ENCODE measurements around the gene TTLL7. TPM values are rescaled to one million over a fixed set of nuclear protein-coding genes. Genes with fewer than 3 reads are reported as not detected.

Gene TTLL7
- polyA plus RNA-seq, 4 donors, result 2.8 to 4.4 (median 3.6) TPM

DNA sequence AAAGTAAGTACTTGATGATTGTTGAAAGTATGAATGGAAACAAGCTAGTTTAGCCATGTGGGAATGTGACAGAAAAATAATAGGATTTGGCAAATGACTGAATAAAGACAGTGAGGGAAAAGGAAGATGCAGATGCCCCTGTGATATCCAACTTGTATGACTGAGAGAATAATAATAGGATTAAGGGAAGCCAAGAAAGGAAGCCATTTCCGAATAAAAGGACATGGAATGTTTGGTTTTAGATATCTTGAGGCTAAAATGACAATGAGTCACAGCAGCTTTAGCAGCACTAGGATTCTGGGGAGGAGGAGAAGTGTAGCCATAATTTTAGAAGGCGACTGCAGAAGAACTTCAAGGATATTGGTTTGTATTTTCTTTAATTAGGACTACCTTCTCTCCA lies 109.2 kb downstream of the TTLL7 start:
- DNase-seq (ENCODE audit: low read depth in 4 of 4, low spot score in 3 of 4), result no peak

DNA sequence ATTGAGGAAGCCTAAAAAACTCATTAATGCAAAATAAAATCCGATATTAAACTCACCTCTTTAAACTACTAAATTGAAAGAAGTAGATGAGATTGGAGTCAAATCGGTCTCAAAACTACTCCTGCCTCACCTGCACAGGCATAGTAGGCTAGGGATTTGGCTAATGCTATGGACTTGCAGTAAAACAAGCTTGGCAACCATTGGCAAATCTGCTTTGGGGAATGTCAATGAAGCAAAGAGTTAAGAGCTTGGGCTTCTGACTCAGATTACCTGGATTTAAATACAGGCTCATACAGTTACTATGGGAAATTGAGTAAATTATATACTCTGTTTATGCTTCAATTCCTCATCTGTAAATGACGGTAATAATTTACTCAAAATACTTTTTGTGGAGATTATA lies 111.4 kb downstream of the TTLL7 start:
- DNase-seq (ENCODE audit: low read depth in 4 of 4, low spot score in 3 of 4), result no peak

DNA sequence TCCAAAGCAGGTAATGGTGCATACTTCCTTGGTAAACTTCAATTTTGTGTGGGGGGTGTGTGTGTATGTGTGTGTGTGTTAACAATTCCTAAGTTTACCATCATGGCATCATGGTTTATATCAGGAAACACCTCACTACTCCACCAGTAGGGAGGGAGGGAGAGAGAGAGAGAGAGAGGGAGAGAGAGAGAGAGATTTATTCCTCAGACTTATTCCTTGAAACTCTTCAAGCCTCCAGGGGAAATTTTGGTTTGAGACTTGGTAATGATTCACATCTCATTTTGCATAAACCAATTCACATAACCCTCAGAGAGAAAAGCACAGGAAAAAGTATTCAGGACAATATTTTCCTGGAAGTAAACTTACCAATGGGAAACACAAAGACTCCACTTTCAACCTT lies 115.0 kb downstream of the TTLL7 start:
- DNase-seq (ENCODE audit: low read depth in 4 of 4, low spot score in 3 of 4), result no peak

DNA sequence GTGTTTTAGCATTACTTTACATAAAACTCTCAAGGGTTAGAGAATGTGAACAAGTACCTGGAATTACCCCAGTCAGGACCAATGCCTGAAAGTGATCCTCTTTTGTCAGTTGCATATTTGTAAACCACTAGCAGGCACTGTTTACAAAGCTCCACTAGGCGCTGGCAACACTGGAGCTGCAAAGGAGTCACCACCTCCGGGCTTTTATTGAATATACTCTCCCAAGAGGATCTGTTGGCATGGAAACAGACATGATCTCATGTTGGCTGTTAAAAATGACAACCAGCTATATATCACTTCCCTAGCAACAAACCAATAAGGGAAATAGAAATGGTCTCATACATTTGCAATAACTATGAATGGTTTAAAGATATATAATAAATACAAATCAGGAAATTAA lies 116.0 kb downstream of the TTLL7 start:
- DNase-seq (ENCODE audit: low read depth in 4 of 4, low spot score in 3 of 4), result no peak

DNA sequence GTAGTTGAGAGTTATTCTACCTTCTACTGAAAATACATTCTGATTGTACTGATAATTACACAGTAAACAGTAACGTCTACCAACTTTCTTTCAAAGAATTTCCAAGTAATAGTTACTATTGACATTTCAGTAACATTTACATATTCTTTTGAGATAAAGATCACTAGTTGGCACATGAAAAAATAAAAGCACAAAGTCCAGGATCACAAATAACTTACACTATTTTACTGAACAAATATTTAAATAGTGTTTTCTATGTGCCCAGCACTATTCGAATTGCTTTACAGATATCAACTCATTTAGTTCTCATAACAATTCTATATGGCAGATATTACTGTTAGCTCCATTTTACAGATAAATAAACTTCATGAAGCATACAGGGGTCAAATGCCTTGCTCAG lies 126.4 kb downstream of the TTLL7 start:
- no peak for DNase-seq (ENCODE audit: low read depth in 4 of 4, low spot score in 3 of 4)

DNA sequence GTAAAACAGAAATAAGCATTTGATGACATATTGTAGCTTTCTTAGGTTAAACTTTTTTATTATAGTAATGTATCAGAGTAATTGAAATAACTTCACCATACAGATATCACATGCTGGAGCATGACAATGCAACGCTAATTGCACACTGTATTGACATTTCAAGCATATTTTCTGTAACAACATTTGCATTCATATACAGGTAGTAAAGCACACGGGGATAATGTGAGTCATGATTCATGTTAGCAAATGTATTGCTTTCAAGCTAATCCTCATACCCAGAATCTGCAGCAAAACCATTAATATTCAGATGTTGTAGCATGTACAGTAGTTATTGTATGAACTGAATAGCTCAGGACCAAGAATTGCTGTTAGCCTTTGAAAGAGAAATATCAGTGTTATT lies 133.9 kb downstream of the TTLL7 start:
- no peak for DNase-seq (ENCODE audit: low read depth in 4 of 4, low spot score in 3 of 4)

DNA sequence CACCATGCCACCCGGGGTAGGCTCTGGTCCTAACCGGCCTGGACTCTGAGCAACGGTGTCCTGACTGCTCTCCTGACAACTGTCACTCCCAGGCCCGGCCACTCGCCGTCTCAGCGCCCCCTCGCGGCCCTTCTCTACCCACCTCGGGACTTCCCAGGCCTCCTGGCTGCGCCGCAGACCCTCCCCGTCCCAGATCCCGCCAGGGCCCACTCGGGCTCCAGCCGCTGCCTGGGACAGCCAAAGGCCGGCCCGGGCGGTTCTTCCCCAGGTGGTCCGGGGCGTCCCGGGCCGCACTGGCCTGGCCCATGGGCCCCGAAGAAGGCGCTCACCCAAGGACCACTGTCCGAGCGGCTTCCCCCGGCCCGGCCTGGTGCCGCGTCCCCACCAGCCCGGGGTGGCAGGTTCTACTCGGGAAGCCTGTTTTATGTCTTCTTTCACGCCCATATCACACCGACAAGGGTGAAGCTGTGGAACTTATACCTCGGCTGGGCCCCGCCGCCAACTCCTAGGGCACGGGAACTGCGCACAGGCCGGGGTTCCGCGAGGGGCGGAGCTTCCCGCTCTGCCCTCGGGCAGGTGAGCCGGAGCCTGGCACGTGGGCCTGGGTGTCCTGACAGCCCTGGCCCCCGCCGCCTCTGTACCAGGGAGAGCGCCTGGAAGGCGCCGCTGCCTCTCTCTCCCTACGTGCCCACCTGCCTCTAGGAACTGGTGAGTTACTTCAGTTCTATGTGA lies 138.3 kb downstream of the TTLL7 start:
- DNase-seq (ENCODE audit: low read depth in 4 of 4, low spot score in 3 of 4), result peak; percentile 47 to 59 (median 51)

DNA sequence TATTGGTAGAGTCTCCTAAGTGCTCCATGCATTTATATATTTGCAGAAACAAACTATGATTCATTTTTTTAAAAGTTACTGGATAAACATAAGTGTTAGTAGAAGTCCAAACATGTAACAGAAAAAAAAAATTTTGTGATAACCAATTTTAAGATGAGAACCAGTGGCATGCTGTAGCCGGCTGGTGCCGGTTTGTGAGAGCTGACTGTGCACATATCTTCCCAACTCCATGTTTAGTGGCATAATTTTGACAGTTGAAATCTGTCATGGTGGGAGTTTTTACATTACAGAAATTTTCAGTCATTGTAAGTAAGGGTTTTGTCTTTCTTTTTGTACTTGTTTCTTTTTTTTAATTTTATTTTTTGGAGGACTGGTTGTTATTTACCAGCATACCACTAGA lies 141.2 kb downstream of the TTLL7 start:
- DNase-seq (ENCODE audit: low read depth in 4 of 4, low spot score in 3 of 4), result no peak

DNA sequence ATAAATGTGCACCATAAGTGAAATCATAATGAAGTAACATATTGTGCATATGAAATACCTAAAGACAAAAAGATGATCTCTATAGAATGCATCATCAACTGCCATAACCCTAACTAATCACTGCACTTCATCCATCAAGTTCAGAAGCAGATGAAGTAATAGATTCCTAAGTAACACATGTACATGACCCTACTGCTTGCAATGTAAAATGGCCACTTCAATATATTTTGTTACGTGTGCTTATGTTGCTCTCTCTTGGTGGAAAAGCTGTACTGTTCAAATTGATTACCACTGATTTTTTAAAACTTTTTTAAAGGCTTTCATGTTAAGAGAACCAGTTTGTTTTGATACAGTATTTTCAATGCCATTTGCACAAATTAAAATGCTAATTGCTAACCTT lies 141.8 kb downstream of the TTLL7 start:
- DNase-seq (ENCODE audit: low read depth in 4 of 4, low spot score in 3 of 4), result peak in 3 of 4 donors; percentile 25 to 39 (median 26)

DNA sequence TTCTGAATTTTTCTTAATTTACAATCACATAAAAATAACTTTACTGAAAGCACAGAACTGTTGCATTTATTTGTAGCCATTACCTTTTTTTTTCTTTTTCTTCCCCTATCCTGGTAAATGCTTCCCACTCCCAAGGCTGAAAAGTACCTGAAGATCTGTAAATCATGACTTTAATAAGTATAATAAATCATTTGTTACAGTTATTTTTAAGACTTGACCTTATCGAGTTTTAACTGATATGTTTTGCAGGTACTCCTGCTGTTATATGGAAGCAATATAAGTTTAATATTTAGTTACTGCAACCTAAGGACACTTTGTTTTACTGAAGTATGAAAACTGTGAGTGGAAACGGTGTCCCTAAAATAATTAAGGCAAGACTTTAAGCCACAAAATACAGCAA lies 142.6 kb downstream of the TTLL7 start:
- DNase-seq (ENCODE audit: low read depth in 4 of 4, low spot score in 3 of 4), result no peak

DNA sequence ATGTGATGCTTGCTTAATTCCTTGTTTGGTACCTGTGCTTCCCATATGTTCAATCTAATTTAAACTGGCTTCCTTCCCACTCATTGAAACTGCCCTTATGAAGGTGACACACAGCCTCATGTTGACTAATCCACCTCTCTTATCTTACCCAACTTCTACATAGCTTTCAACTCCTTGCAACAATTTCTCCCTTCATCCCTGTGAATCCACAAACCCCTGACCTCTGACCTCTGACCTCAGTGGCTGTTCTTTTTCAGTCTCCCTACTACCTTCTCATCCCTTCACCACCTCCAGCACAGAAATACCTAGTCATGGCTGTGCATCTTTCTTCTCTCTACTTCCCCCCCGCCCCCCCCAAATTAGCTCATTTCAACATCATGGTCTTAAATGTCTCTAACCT lies 144.5 kb downstream of the TTLL7 start:
- no peak for DNase-seq (ENCODE audit: low read depth in 4 of 4, low spot score in 3 of 4)

DNA sequence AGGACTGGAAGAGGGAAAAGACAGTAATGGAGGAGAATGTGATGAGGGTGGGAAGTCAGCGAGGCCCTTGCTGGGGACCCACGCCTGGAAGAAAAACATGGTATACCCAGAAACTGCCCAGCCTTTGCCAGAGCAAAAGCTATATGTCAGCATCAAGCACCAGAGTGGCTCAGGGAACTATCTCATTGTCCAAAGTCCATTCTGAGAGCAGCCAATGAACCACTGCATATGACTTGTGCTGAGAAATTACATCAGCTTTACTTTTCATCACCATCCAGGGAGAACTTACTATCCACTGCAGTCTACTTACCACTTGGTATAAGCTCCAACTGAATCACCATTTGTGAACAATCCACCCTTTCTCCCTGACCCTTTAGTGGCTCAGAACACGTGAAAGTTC lies 148.1 kb downstream of the TTLL7 start:
- no peak for DNase-seq (ENCODE audit: low read depth in 4 of 4, low spot score in 3 of 4)

DNA sequence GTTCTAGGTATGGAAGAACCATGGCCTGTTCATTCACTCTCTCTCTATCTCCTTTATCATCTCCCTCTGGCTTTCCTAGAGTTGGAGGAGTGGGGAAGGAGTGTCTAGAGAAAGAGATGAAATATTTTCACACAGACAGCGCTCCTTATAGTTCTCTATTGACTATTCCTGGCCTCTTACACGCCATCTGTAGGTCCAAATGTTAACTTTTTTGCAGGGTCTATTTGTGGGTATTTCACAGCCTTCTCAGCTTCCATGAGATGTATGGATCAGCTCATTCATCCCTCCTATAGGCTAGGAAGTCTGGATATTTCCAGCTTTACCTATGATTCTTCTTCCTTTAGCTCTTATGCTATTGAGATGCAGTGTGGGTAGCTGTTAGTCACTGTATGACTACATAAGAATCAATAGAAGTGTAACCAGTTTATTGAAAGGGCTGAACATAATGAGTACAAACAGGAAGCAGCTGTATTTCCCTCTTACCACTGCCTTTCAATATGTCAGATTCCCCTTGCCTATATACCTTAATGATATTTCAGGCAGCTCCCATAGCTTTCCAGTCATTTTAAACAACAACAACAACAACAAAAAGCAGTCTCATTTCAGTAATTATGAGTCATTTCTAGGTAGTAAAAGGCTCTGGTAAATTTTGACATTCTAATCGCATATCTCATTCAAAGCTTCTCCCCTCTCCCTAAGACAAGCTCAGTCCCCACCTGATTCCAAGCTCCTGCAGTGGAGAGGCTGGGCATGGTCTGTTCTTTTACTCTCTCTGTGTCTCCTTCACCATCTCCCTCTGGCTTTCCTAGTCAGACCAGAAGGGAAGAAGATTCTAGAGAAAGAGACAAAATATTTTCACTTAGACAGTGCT lies 149.5 kb downstream of the TTLL7 start:
- no peak for DNase-seq (ENCODE audit: low read depth in 4 of 4, low spot score in 3 of 4)

DNA sequence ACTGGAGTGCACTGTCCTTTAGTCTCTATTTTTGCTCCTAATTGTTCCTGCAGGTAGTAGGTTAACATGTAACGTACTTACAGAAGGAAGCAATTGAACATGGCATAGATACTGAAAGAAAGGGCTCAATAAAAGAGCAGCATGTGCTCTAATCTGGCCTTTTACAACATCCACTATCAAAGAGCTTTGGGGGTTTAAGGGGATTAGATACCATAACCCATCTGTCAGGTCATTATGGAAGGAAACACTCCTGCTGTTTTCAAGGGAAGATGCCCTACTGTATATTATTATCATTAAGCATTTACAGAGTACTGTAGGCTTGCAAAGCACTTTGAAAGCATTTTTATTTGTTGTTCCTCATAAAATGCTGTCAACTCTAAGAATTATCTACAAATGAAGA lies 152.8 kb downstream of the TTLL7 start:
- DNase-seq (ENCODE audit: low read depth in 4 of 4, low spot score in 3 of 4), result no peak

DNA sequence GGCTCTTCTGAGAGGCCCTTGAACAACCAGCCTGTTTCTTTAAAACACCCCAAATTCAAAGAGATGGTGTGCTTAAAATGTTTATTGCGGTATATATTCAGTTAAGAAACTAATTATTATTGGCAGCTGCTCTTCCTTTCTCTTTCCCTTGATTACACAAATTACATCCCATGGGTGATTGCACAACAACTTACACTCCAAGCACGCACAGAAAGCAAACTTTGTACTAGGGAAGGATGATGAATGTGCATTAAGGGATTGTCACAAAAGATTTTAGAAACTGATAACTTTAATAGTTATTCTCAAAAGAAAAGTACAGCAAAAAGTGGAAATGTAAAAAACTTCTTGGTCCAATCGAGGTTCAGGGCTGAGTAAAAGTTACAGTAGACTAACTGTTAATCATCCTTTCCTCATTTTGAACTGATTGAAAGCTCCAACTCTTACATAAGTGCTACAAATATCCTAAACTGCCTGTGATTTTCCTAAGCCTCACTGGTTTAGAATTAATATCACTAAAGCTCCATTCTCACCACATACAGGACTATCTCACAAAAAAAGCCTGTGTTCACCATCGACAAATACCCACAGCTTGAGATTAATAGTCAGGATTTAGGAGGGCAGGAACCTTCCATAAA lies 153.4 kb downstream of the TTLL7 start:
- DNase-seq (ENCODE audit: low read depth in 4 of 4, low spot score in 3 of 4), result no peak

DNA sequence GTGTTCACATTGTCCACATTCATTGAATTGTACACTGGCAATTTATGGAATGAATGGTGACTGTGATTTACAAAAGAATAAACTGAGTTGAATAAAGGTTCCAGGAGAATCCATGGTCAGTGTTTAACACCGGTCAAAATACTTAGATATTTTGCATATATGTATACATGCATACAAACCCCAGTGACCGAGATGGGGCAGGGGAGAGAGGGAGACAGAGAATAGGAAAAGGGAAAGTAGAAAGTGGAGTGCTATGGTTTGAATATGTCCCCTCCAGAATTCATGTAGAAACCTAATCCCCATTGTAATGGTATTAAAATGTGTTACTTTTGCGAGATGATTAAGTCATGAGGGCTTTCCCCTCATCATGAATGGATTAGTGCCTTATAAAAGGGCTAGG lies 154.4 kb downstream of the TTLL7 start:
- DNase-seq (ENCODE audit: low read depth in 4 of 4, low spot score in 3 of 4), result no peak

DNA sequence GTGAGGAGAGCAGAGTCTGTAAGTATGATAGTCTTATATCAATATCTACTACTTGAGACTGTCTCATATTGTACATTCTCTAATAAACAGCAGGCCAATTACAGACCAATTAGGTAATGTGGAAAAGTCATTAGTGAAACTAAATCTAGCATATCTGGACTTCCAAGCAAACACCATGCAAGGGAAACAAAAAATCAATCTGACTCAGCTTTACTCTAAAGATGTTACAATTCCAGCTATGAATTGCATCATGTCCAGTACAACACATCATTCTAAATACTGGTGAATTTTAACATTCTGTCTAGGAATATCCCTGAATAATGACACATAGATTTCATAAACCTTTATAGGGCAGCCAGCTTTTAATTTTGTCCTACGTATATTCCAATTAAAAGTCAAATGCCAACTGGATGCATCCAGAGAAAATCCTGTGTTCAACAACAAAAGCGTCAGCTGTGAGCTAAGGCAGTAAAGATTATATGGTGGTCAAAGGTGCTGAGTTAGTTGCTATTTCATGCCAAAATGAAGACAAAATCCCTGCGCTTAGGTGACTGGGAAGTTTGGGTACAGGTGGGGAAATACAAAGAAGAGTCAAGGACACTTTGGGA lies 159.3 kb downstream of the TTLL7 start:
- DNase-seq (ENCODE audit: low read depth in 4 of 4, low spot score in 3 of 4), result no peak

DNA sequence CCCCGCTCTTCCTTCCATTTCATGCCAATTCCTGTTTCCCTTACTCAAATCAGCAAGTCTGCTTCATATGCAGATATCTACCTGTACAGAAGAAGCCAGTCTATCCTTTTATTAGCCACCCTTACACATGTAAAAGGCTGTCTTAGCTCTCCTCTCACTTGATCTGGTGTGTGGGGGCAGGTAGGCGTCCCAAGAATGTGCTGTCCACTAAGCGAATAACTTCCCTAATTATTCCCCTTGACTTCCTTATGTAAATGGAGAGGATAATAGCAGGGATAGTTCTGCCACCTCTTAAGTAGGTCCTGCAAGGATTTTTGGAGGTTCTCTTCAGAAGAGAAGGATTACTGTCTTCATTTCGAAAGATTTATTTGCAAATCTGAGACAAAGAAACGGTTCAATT lies 160.4 kb downstream of the TTLL7 start:
- no peak for DNase-seq (ENCODE audit: low read depth in 4 of 4, low spot score in 3 of 4)

DNA sequence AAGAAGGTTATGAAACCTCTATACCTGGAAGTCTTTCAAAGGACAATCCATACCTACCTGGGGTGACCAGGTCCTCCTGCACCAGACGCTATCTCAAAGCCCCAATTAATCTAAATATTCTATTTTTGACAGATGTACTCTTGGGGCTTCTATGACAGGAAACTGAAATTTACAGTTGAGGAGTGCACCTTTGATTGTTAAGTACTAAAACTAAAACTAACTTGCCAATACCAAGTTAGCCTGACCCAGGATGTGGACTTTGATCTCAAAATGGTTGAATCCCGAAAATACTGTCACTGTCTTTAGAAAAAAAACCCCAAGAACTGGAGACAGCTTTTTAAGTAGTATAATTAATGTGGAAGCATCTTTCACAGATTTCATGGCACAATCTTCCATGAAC lies 162.4 kb downstream of the TTLL7 start:
- DNase-seq (ENCODE audit: low read depth in 4 of 4, low spot score in 3 of 4), result no peak

DNA sequence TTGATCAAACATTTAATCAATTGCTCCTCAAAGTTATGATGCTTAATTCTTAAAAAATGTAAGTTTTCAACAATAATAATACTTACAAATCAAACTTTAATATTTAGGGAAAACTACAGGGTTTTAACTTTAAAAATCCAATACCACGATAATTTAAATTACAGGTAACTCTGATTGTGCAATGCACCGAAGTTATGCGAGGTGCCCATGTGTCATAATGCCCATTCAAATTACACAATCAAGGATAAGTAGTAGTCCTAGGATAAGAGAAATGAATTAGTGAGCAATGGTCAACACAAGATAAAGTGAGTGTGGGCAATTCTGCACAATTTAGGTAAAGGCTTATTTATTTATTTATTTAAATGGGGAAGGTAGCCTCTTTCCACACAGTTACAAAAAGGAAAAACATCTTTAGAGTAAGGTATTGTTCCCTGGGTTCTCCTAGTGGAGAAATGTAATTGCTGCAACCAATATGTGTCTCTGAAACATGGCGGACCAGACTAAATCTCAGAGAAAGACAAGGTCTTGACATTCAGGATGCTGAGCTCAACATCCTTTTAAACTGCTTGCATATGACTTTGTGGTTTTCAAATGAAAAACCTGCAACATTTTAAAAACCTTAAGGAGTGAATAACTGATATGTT lies 164.2 kb downstream of the TTLL7 start:
- DNase-seq (ENCODE audit: low read depth in 4 of 4, low spot score in 3 of 4), result no peak

DNA sequence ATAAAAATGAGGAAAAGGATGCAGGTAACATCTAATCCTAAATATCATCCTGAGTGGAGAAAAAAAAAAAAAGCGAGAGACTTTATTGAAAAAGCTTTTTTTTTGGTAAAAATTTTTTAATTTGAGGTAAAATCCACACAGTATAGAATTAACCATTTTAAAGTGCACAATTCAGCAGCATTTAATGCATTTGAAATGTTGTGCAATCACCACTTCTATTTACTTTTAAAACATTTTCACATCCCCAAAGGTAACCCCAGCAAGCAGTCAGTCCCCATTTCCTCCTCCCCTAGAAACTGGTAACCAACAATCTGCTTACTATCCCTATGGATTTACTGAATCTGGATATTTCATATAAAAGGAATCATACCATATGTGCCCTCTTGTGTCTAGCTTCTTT lies 166.7 kb downstream of the TTLL7 start:
- DNase-seq (ENCODE audit: low read depth in 4 of 4, low spot score in 3 of 4), result no peak

Measured in right renal pelvis (tissue), 4 donors.